Measurements from ENCODE around the gene SMIM36. TPM values are rescaled to one million over a fixed set of nuclear protein-coding genes. Genes with fewer than 3 reads are reported as not detected.
"Not testable (repeated sequence)": the region's sequence is repeated elsewhere in the genome, so short reads cannot be mapped to it uniquely, and the experiment has no call there.

Gene SMIM36
- total and polyA plus RNA-seq, 3 experiments from 2014 or later, result not detected

GRCh38 chr17:55422828-55423164 is 88.5 kb downstream of the SMIM36 start:
- peaks cover 6 to 37% of the 10 kb centered on the region in 2 donors for H3K27me3 Mint-ChIP-seq
- H3K36me3 ChIP-seq (ENCODE audit: insufficient read depth, low read length); H3K9me3 Mint-ChIP-seq; H3K4me3 ChIP-seq (ENCODE audit: low read length); H3K27ac ChIP-seq (ENCODE audit: low read depth, low read length); POLR2A ChIA-PET; H3K27me3 ChIP-seq (ENCODE audit: insufficient read depth, low read length, poor library complexity, severe bottlenecking); H3K9me3 ChIP-seq (ENCODE audit: low read length); H3K36me3 Mint-ChIP-seq; DNase-seq; CTCF ChIA-PET: not testable (repeated sequence)
- peaks cover 19% of the 10 kb centered on the region for H3K4me1 ChIP-seq (ENCODE audit: insufficient read depth, low read length)
- peak overlapping the region; percentile 22 to 80 (median 54) for H3K4me3 Mint-ChIP-seq
- peak overlapping the region in 1 of 8 donors; percentile 10 for H3K27ac Mint-ChIP-seq
- peaks cover 32 to 34% (median 33%) of the 10 kb centered on the region in 3 donors for H3K4me1 Mint-ChIP-seq

GRCh38 chr17:55421179-55421934 is 89.9 kb downstream of the SMIM36 start, which contains the start of gene MMD:
MMD (minus strand) TSS chr17:55421835; CDS start chr17:55421695, 140 bp downstream.
- no peaks in the 10 kb centered on the region for H3K36me3 Mint-ChIP-seq
- CTCF ChIA-PET, result no interaction called here
- peaks cover 19% of the 10 kb centered on the region for H3K4me1 ChIP-seq (ENCODE audit: insufficient read depth, low read length)
- POLR2A ChIA-PET, result interaction anchor here (0.7 kb wide), 1 partner anchor 9 kb away, joined by 3 read pairs; no protein-coding TSS in a partner anchor
- no peaks in the 10 kb centered on the region for H3K9me3 Mint-ChIP-seq
- peak in 3 of 5 donors; percentile 5 to 50 (median 26) for DNase-seq
- peaks cover 6 to 28% of the 10 kb centered on the region in 2 donors for H3K27me3 Mint-ChIP-seq
- no peaks in the 10 kb centered on the region for H3K36me3 ChIP-seq (ENCODE audit: insufficient read depth, low read length)
- H3K27me3 ChIP-seq (ENCODE audit: insufficient read depth, low read length, poor library complexity, severe bottlenecking), result peaks cover 8% of the 10 kb centered on the region
- peak within 1 kb of the TSS; percentile 68 for H3K27ac ChIP-seq (ENCODE audit: low read depth, low read length)
- H3K4me3 ChIP-seq (ENCODE audit: low read length), result peak within 1 kb of the TSS; percentile 80
- H3K9me3 ChIP-seq (ENCODE audit: low read length), result no peaks in the 10 kb centered on the region
- peaks cover 43 to 49% (median 47%) of the 10 kb centered on the region in 3 donors for H3K4me1 Mint-ChIP-seq
- H3K27ac Mint-ChIP-seq, result peak within 1 kb of the TSS; percentile 87 to 99 (median 96)
- peak within 1 kb of the TSS; percentile 83 to 99 (median 91) for H3K4me3 Mint-ChIP-seq

GRCh38 chr17:55420776-55421178 is 90.5 kb downstream of the SMIM36 start:
- Histone ChIP-seq H3K4me3 (ENCODE audit: low read length) (peak overlapping the region; percentile 80), H3K9me3 (ENCODE audit: low read length) (no peaks in the 10 kb centered on the region)
- no peaks in the 10 kb centered on the region for H3K36me3 Mint-ChIP-seq

GRCh38 chr17:55420067-55420775 is 91.0 kb downstream of the SMIM36 start:
- Mint-ChIP-seq H3K27me3 (peaks cover 6 to 23% of the 10 kb centered on the region in 2 donors), H3K4me1 (peaks cover 43 to 56% (median 47%) of the 10 kb centered on the region in 3 donors), H3K4me3 (peak overlapping the region; percentile 83 to 99 (median 91)), H3K9me3 (no peaks in the 10 kb centered on the region), H3K27ac (peak overlapping the region; percentile 87 to 99 (median 96)), H3K36me3 (no peaks in the 10 kb centered on the region)
- no peaks in the 10 kb centered on the region for H3K9me3 ChIP-seq (ENCODE audit: low read length)
- H3K36me3 ChIP-seq (ENCODE audit: insufficient read depth, low read length), result no peaks in the 10 kb centered on the region
- H3K4me1 ChIP-seq (ENCODE audit: insufficient read depth, low read length), result peaks cover 19% of the 10 kb centered on the region
- H3K27ac ChIP-seq (ENCODE audit: low read depth, low read length), result peak overlapping the region; percentile 68
- peaks cover 8% of the 10 kb centered on the region for H3K27me3 ChIP-seq (ENCODE audit: insufficient read depth, low read length, poor library complexity, severe bottlenecking)
- ChIA-PET CTCF (no interaction called here), POLR2A (no interaction called here)
- H3K4me3 ChIP-seq (ENCODE audit: low read length), result peak overlapping the region; percentile 80
- peak in 3 of 5 donors; percentile 32 to 70 (median 47) for DNase-seq

More at GRCh38 chr17:55420776-55421178, 90.5 kb downstream of the SMIM36 start:
- CTCF ChIA-PET, result no interaction called here
- POLR2A ChIA-PET, result no interaction called here
- no peaks in the 10 kb centered on the region for H3K36me3 ChIP-seq (ENCODE audit: insufficient read depth, low read length)
- H3K27me3 Mint-ChIP-seq, result peaks cover 6 to 26% of the 10 kb centered on the region in 2 donors
- peak; percentile 16 to 59 (median 32) for DNase-seq
- peak overlapping the region; percentile 87 to 99 (median 96) for H3K27ac Mint-ChIP-seq
- peaks cover 43 to 53% (median 47%) of the 10 kb centered on the region in 3 donors for H3K4me1 Mint-ChIP-seq
- peak overlapping the region; percentile 83 to 99 (median 91) for H3K4me3 Mint-ChIP-seq
- H3K27ac ChIP-seq (ENCODE audit: low read depth, low read length), result peak overlapping the region; percentile 68
- H3K27me3 ChIP-seq (ENCODE audit: insufficient read depth, low read length, poor library complexity, severe bottlenecking), result peaks cover 8% of the 10 kb centered on the region
- H3K9me3 Mint-ChIP-seq, result no peaks in the 10 kb centered on the region
- H3K4me1 ChIP-seq (ENCODE audit: insufficient read depth, low read length), result peaks cover 19% of the 10 kb centered on the region

- Mint-ChIP-seq H3K4me3 (peak overlapping the region in 3 of 7 donors; percentile 0 to 99 (median 19)), H3K36me3 (peaks cover 0 to 5% (median 0%) of the 10 kb centered on the region in 3 donors), H3K27ac (peak overlapping the region; percentile 11 to 96 (median 81)), H3K9me3 (no peaks in the 10 kb centered on the region), H3K27me3 (peaks cover 3 to 9% of the 10 kb centered on the region in 2 donors), H3K4me1 (peaks cover 55 to 72% (median 62%) of the 10 kb centered on the region in 3 donors)
- H3K9me3 ChIP-seq (ENCODE audit: low read length), result no peaks in the 10 kb centered on the region
- peaks cover 19% of the 10 kb centered on the region for H3K4me1 ChIP-seq (ENCODE audit: insufficient read depth, low read length)
- H3K36me3 ChIP-seq (ENCODE audit: insufficient read depth, low read length), result no peaks in the 10 kb centered on the region
- H3K27me3 ChIP-seq (ENCODE audit: insufficient read depth, low read length, poor library complexity, severe bottlenecking), result peaks cover 7% of the 10 kb centered on the region
- POLR2A ChIA-PET, result no interaction called here
- CTCF ChIA-PET, result no interaction called here
- no peak overlapping the region for H3K27ac ChIP-seq (ENCODE audit: low read depth, low read length)
- no peak overlapping the region for H3K4me3 ChIP-seq (ENCODE audit: low read length)
- DNase-seq, result no peak
Measured at GRCh38 chr17:55418369-55419268, 92.6 kb downstream of the SMIM36 start.

- Mint-ChIP-seq H3K27me3 (no peaks in the 10 kb centered on the region), H3K4me3 (peak overlapping the region in 1 of 7 donors; percentile 0), H3K4me1 (peaks cover 57 to 73% (median 63%) of the 10 kb centered on the region in 3 donors), H3K36me3 (peaks cover 0 to 13% (median 2%) of the 10 kb centered on the region in 3 donors), H3K9me3 (no peaks in the 10 kb centered on the region), H3K27ac (peak overlapping the region in 5 of 8 donors; percentile 20 to 65 (median 39))
- peaks cover 19% of the 10 kb centered on the region for H3K4me1 ChIP-seq (ENCODE audit: insufficient read depth, low read length)
- no peak overlapping the region for H3K4me3 ChIP-seq (ENCODE audit: low read length)
- POLR2A ChIA-PET, result no interaction called here
- no peak overlapping the region for H3K27ac ChIP-seq (ENCODE audit: low read depth, low read length)
- CTCF ChIA-PET, result no interaction called here
- no peaks in the 10 kb centered on the region for H3K27me3 ChIP-seq (ENCODE audit: insufficient read depth, low read length, poor library complexity, severe bottlenecking)
- H3K9me3 ChIP-seq (ENCODE audit: low read length), result no peaks in the 10 kb centered on the region
- no peaks in the 10 kb centered on the region for H3K36me3 ChIP-seq (ENCODE audit: insufficient read depth, low read length)
- no peak for DNase-seq
Measured at GRCh38 chr17:55417411-55418268, 93.6 kb downstream of the SMIM36 start.

- H3K36me3 Mint-ChIP-seq, result peaks cover 0 to 21% (median 2%) of the 10 kb centered on the region in 3 donors
- H3K4me3 Mint-ChIP-seq, result peak overlapping the region in 2 of 7 donors; percentile 5 to 38
- H3K27ac ChIP-seq (ENCODE audit: low read depth, low read length), result no peak overlapping the region
- H3K27me3 Mint-ChIP-seq, result no peaks in the 10 kb centered on the region
- H3K27ac Mint-ChIP-seq, result peak overlapping the region in 6 of 8 donors; percentile 7 to 91 (median 29)
- H3K4me1 ChIP-seq (ENCODE audit: insufficient read depth, low read length), result peaks cover 16% of the 10 kb centered on the region
- H3K9me3 Mint-ChIP-seq, result no peaks in the 10 kb centered on the region
- no peak for DNase-seq
- no peaks in the 10 kb centered on the region for H3K27me3 ChIP-seq (ENCODE audit: insufficient read depth, low read length, poor library complexity, severe bottlenecking)
- no peaks in the 10 kb centered on the region for H3K36me3 ChIP-seq (ENCODE audit: insufficient read depth, low read length)
- no peaks in the 10 kb centered on the region for H3K9me3 ChIP-seq (ENCODE audit: low read length)
- peaks cover 54 to 68% (median 59%) of the 10 kb centered on the region in 3 donors for H3K4me1 Mint-ChIP-seq
- POLR2A ChIA-PET, result no interaction called here
- H3K4me3 ChIP-seq (ENCODE audit: low read length), result no peak overlapping the region
- CTCF ChIA-PET, result no interaction called here
Measured at GRCh38 chr17:55416470-55417052, 94.7 kb downstream of the SMIM36 start.

Data from CD8-positive, alpha-beta memory T cell (primary cell).